ENCODE results near the gene TUBGCP3.
A peak's percentile ranks its signal among the peaks of the same experiment; 100 is the strongest.
"Not testable (repeated sequence)": the region's sequence is repeated elsewhere in the genome, so short reads cannot be mapped to it uniquely, and the experiment has no call there.

The TUBGCP3 gene

DNA sequence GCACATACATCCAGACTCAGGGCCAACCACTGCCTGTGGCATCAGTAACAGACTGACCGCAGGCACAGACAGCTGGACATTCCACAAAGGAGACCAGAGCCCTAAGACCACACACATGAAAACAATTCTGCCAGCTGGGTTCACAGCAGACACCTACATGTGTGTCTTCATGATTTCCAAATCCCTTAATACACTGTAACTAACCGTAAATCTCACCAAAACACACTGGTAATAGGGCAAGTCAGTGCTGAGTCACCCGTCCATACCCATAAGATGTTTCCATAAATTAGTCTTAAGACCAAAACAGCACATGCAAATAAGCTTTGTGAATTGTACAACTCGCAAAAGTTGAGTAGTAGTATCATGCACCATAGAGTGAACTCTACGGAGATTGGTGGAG is 65.4 kb downstream of the TUBGCP3 start:
- no peak for DNase-seq

- DNase-seq, result no peak
Observed at GRCh38 chr13:112521073-112521685, 66.8 kb downstream of the TUBGCP3 start.

- DNase-seq, result no peak
Observed at GRCh38 chr13:112519517-112520060, 68.4 kb downstream of the TUBGCP3 start.

GRCh38 chr13:112516218-112516617 is 71.7 kb downstream of the TUBGCP3 start:
- no peak for DNase-seq

- DNase-seq, result no peak
Observed at GRCh38 chr13:112513761-112514160, 74.2 kb downstream of the TUBGCP3 start.

DNA sequence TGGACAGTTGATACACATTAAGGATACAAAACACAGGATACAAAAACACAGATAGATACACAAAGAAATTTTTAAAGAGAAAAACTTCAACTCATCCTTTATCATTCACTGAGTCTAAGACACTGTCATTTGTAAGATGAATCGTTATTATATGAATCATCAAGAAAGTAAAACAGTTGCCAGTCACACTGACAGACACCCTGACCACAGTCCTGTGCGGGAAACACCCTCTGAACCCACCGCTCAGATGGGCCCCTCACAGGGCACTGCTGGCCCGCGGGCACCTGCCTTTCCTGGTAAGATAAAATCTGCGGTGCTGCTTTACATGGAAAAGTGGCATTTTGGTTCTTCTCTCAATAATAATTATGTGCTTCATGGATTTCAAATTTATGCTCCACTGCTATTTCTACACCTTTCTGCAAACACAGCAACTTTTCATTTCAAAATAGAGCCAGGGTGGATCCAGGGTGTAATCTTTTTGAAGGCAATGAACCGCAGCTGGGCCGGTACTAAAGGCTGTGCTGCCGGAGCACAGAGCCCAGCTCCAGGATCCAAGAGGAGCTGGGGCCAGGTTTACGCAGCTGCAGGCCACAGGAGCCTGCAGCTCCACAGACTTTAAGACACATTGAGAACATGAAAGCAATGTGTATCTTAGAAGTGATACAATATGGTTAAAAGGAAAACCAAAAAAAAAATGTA is 76.8 kb downstream of the TUBGCP3 start:
- DNase-seq, result peak in 1 of 2 experiments; percentile 52

- DNase-seq, result no peak
Observed at GRCh38 chr13:112510002-112510780, 77.8 kb downstream of the TUBGCP3 start.

DNA sequence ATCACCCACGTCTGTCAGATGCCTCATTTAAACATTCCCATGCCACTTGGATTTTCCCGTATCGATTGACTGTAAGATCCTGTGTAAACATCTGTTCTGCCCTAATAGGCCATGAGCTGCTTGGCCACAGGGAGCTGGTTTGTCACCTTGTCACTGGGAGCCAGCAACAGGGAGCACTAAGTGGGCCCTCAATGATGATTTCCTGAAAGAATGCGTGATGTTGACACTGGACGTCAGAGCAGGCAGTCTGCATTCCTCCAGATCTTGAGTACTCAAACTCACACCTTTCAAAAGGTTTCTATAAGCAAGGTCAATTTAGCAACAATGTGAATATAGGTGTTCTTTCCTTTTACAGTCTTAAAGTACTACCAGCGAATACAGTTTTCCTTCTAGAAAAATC is 78.8 kb downstream of the TUBGCP3 start:
- DNase-seq, result no peak

- DNase-seq, result no peak
Observed at GRCh38 chr13:112506046-112506445, 81.9 kb downstream of the TUBGCP3 start.

- DNase-seq, result no peak
Observed at GRCh38 chr13:112496166-112496565, 91.8 kb downstream of the TUBGCP3 start.

DNA sequence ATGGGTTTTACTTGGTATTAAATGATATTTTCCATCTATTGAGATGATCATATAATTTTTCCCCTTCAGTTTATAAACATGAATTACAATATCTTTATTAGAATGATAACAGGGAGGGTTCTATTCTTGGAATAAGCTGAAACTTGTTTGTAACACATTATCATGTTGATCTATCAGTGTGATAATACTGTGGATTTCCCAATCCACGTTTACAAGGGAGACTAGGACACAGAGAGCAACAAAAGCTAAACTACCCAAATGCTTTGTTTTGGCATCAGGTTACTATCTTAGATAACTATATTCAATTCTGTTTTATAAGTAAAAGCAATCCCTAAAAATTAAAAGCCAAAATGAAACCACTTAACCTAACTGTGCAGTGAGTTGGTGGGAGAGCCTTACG is 92.5 kb downstream of the TUBGCP3 start:
- DNase-seq, result no peak

DNA sequence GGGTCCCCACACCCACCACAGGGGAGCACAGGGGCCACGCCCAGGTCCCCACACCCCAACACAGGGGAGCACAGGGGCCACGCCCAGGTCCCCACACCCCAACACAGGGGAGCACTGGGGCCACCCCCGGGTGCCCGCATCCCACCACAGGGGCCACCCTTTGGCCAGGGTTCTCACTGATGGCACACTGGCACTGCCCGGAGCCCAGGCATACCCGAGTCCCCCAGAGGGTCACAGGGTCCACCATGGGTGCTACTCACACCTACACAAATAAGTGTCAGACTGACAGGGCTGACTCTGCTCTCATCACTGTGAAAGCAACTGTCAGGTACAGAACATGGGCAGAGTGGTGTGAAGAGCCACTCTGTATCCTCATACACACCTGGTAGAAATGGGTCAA is 98.8 kb downstream of the TUBGCP3 start:
- no peak for DNase-seq

- not testable (repeated sequence) for DNase-seq
Observed at GRCh38 chr13:112488343-112489050, 99.5 kb downstream of the TUBGCP3 start.

GRCh38 chr13:112487127-112487517 is 100.8 kb downstream of the TUBGCP3 start:
- no peak for DNase-seq

GRCh38 chr13:112486386-112487126 is 101.4 kb downstream of the TUBGCP3 start:
- DNase-seq, result no peak

DNA sequence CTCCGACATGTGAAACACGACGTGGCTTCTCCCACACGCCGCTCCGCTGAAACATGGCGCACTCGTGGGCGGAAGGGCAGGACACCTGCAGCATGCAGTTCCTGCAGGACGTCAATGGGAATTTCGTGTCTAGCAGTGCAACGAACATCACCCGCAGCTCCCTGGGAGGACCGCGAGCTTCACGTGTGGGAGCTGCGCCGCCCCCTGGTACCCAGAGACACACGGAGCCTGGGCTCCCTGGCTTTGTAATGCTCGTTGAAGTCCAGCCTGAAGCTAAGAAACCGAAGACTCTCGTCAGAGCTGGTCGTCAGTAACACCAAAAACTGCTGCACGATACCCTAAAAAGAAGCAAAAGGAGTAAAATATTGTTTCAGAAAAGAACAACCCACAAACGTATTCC is 102.1 kb downstream of the TUBGCP3 start:
- DNase-seq, result not testable (repeated sequence)

- DNase-seq, result no peak
Observed at GRCh38 chr13:112483299-112483698, 104.7 kb downstream of the TUBGCP3 start.

GRCh38 chr13:112481458-112481857 is 106.5 kb downstream of the TUBGCP3 start:
- no peak for DNase-seq

DNA sequence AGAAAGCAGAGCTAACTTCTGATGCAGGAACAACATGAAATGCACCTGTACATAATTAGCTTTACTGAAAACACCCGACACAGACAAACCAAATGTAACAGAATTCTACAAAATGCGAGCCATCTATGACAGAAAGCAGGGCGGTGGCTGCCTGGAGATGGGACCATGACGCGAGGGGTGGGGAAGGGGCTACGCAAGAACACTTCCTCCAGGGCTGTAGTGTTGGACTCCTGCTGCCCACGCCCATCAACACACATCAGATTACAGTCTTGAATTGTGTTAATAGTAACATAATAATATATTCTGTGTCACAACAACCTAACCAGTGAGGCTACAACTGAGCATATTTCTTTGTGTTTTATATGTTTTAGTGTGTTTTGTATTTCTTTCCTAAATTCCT is 108.6 kb downstream of the TUBGCP3 start:
- DNase-seq, result no peak

GRCh38 chr13:112477070-112477619 is 110.8 kb downstream of the TUBGCP3 start:
- no peak for DNase-seq

DNA sequence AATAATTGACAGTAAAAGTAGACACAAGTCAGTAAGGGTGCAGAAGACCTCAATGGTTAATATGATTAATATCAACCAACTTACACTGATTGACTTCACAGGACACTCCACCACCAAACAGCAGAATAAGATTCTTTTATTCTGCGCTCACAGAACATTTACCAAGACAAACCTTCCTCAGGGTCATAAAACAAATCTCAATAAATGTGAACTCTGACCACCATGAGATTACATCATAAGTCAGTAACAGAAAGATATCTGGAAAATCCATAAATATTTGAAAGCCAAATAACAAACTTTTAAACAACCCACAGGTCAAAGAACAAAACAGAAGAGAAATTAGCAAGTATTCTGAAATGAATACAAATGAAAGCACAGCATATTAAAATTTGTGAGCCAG is 112.1 kb downstream of the TUBGCP3 start:
- no peak for DNase-seq

DNA sequence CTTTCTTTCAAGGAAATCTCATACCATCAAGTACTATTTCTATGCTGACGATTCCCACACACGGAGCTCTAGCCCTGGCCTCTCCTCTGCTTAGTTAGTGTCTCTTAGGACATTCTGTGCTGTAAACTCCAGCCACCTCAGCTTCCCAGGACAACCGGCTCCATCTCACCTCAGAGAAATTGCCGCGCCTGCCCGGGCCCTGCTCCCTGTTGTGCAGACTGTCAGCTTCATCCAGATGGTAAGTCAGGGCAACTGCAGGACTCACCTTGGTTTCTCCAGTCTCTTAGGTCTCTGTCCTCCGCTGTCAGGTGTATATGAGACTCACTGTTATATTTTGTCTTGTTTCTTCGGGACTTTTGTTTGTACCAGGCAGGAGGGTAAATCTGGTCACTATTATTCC is 113.1 kb downstream of the TUBGCP3 start:
- no peak for DNase-seq

All from activated T-cell treated with anti-CD3 and anti-CD28 coated beads, Interleukin-2, amount 50 U/mL, for 48 hours (primary cell).